ENCODE measurements around the gene B9D1. TPM values are rescaled to one million over a fixed set of nuclear protein-coding genes. Genes with fewer than 3 reads are reported as not detected.

B9D1 gene
- total and polyA plus RNA-seq, 2 of the 13 experiments (the other 11 are each of a cell fraction or from before 2014, with no cell fraction given), result 27.7 to 31.1 TPM

- TF ChIP-seq ZNF362 (CRISPR knock-in tag; IDR thresholded peaks at IDR 0.05; ENCODE audit: borderline replicate concordance), result no peak
- TF ChIP-seq LRRFIP1 (CRISPR knock-in tag; conservative IDR thresholded peaks at IDR 0.05), result no peak
- 0 out of 2 replicates have a peak, but pooled peaks have one; percentile 28 for TF ChIP-seq ZSCAN25 (CRISPR knock-in tag; IDR thresholded peaks at IDR 0.05)
- no peak for TF ChIP-seq ZNF773 (CRISPR knock-in tag; IDR thresholded peaks at IDR 0.05; ENCODE audit: borderline replicate concordance)
- TF ChIP-seq FOXC1 (CRISPR knock-in tag; IDR thresholded peaks at IDR 0.05; ENCODE audit: borderline replicate concordance), result 0 out of 2 replicates have a peak, but pooled peaks have one; percentile 42
- no peak for TF ChIP-seq SMAD3 (CRISPR knock-in tag; IDR thresholded peaks at IDR 0.05)
Observed at GRCh38 chr17:19316761-19317358, 45.7 kb downstream of the B9D1 start (continued).

GRCh38 chr17:19315104-19315503 is 47.4 kb downstream of the B9D1 start:
- ChIA-PET CTCF (ENCODE audit: low intra/inter-chr PET ratio, low total read pairs) (no interaction called here), POLR2A (no interaction called here)

More at GRCh38 chr17:19315104-19315503, 47.4 kb downstream of the B9D1 start:
- no peak overlapping the region for H2AFZ ChIP-seq (ENCODE audit: low read length)
- ATAC-seq, result no peak
- no peak for TF ChIP-seq NCOR1 (IDR thresholded peaks at IDR 0.05; ENCODE audit: borderline replicate concordance, low read length)
- no peak for TF ChIP-seq ZNF354B (CRISPR knock-in tag; IDR thresholded peaks at IDR 0.05)
- no peak for TF ChIP-seq ZNF138 (CRISPR knock-in tag; IDR thresholded peaks at IDR 0.05; ENCODE audit: low read depth)
- no peak for TF ChIP-seq ZNF674 (CRISPR knock-in tag; IDR thresholded peaks at IDR 0.05; ENCODE audit: low read depth)
- TF ChIP-seq SRSF4 (IDR thresholded peaks at IDR 0.05; ENCODE audit: low read depth, low read length, poor library complexity, severe bottlenecking), result no peak
- TF ChIP-seq YEATS2 (CRISPR knock-in tag; IDR thresholded peaks at IDR 0.05; ENCODE audit: borderline replicate concordance), result no peak
- TF ChIP-seq BRF2 (CRISPR knock-in tag; IDR thresholded peaks at IDR 0.05), result no peak
- no peak for TF ChIP-seq CREB1 (IDR thresholded peaks at IDR 0.05)
- no peak for TF ChIP-seq CREB1 (CRISPR knock-in tag; IDR thresholded peaks at IDR 0.05)
- no peak for TF ChIP-seq CENPT (CRISPR knock-in tag; IDR thresholded peaks at IDR 0.05; ENCODE audit: low read depth)
- no peak for TF ChIP-seq JUN (CRISPR knock-in tag; IDR thresholded peaks at IDR 0.05)
- TF ChIP-seq MIXL1 (CRISPR knock-in tag; IDR thresholded peaks at IDR 0.05), result no peak
- TF ChIP-seq PRPF4 (IDR thresholded peaks at IDR 0.05; ENCODE audit: low read depth, low read length, poor library complexity, severe bottlenecking), result no peak
- in situ Hi-C loops (cut with HindIII; ENCODE audit: extremely low pct_ligation_motif_present, low pct_unique_long_range_greater_than_20kb) (no loop called here), intact Hi-C loops (cut with micrococcal nuclease; ENCODE audit: unreplicated experiment) (loop anchor here (5.0 kb wide), 1 partner anchor 132 kb away; no protein-coding TSS in a partner anchor)
- H3K4me1 ChIP-seq (ENCODE audit: insufficient read depth, low read length), result peaks cover 19% of the 10 kb centered on the region
- no TSS peak for BruUV-seq (replicated peaks)
- no peaks in the 10 kb centered on the region for H3K27me3 ChIP-seq (ENCODE audit: control insufficient read depth in 1 of 2, insufficient read depth in 2 of 2, low read length in 2 of 2)
- no peaks in the 10 kb centered on the region for H4K20me1 ChIP-seq (ENCODE audit: insufficient read depth, low read length)
- H3K4me2 ChIP-seq (ENCODE audit: low read depth, low read length), result no peak overlapping the region
- H3K4me3 ChIP-seq (replicated peaks in 1 of 3; ENCODE audit: insufficient read depth in 1 of 3, low read depth in 2 of 3, low read length in 3 of 3), result no peak overlapping the region
- H3K36me3 ChIP-seq (replicated peaks in 1 of 2; ENCODE audit: control insufficient read depth in 1 of 2, insufficient read depth in 2 of 2, low read length in 2 of 2), result peaks cover 16 to 36% of the 10 kb centered on the region in 2 experiments; a peak in 4 of 5 replicates
- 95% methylated on average over 4 of the region's 4 CpGs for WGBS (ENCODE audit: low lambda C conversion rate)
- H3K9ac ChIP-seq (ENCODE audit: insufficient read depth, low read depth, low read length), result no peak overlapping the region
- no peaks in the 10 kb centered on the region for H3K79me2 ChIP-seq (ENCODE audit: insufficient read depth, low read length)
- no peak overlapping the region for H3K27ac ChIP-seq (ENCODE audit: extremely low read length, insufficient read depth, low read length)
- FAIRE-seq, result no peak
- H3K9me3 ChIP-seq (ENCODE audit: low read length), result no peaks in the 10 kb centered on the region
- no peak for DNase-seq (ENCODE audit: low spot score)
